Measurements from ENCODE around the gene FAAP100. TPM values are rescaled to one million over a fixed set of nuclear protein-coding genes. Genes with fewer than 3 reads are reported as not detected.

FAAP100 gene
- 10 to 100 TPM in 3 of 4 donors, 1 to 10 TPM in 1; 9.2 to 27.7 (median 11.9) TPM for total RNA-seq

GRCh38 chr17:81552244-81553017 is at the start of gene FAAP100:
FAAP100 (minus strand) TSS chr17:81552353; CDS start chr17:81552330, 23 bp downstream.
- no peak for TF ChIP-seq CTCF (IDR thresholded peaks at IDR 0.05; ENCODE audit: low read depth)

- no peak for TF ChIP-seq CTCF (IDR thresholded peaks at IDR 0.05; ENCODE audit: low read depth)
These were observed 49.5 kb upstream of the FAAP100 start for GRCh38 chr17:81601525-81602120.

- no peak for TF ChIP-seq CTCF (IDR thresholded peaks at IDR 0.05; ENCODE audit: low read depth)
These were observed 47.8 kb upstream of the FAAP100 start for GRCh38 chr17:81599719-81600486.

DNA sequence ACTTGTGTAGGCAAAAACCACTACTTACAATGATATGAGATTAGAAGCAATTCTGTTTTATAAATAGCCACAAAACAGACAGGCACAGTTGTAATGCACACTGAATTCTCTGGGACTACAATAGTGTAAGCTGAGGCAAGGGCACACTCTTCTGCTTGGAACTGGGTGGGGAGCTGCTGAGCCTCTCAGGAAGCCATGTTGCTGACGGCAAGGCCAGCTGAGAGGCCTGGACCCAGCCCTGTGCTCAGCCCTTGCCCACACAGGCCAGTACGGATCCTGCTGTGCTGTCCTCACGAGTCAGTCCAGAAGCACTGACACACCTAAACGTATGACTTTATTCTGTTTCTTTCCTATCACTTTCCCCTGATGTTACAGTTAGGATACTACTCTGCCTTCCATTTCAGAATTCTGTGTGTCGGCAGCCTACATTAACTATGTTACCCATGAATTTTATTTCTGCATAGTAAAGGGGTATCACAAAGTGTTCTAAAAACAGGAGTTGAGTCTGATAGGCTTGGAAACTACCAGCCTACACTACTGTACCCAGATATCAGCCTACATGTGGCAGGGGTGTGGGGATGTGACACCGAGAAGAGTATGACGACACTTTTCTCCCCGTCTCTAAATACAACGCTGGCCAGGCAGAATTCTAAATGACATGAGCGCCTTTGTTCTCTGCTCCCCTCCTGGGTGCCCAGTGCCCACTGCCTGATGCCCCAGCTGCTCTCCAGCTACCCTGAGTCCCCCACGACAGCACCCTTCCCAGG is 41.1 kb upstream of the FAAP100 start:
- TF ChIP-seq CTCF (IDR thresholded peaks at IDR 0.05; ENCODE audit: low read depth): no peak

DNA sequence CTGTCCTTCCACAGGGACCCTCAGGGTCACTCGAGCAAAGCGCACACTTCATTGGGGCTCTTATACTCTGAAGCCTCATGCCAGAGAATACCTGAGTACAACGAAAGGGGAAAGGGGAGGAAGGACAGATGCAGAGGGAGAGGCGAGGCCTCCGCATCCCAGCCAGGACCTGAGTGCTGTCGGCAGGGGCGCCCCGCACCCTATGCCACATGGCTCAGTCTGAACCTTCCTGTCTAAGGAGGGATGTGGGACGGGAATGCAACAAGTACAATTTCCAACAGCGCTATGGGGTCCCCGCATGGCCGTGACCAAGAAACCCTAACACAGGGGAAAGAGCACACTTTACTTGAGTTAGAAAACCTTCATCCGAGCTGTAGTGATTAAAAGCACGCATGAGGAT is 39.8 kb upstream of the FAAP100 start:
- TF ChIP-seq CTCF (IDR thresholded peaks at IDR 0.05; ENCODE audit: low read depth): no peak

- TF ChIP-seq CTCF (IDR thresholded peaks at IDR 0.05; ENCODE audit: low read depth): no peak
These were observed 38.0 kb upstream of the FAAP100 start for GRCh38 chr17:81590121-81590520.
